ENCODE measurements around the gene POLDIP2. TPM values are rescaled to one million over a fixed set of nuclear protein-coding genes. Genes with fewer than 3 reads are reported as not detected.

The POLDIP2 gene
- total and polyA plus RNA-seq, 9 of the 15 experiments (the other 6 are each of a cell fraction or from before 2014, with no cell fraction given) = 22.0 to 137 (median 104) TPM

DNA sequence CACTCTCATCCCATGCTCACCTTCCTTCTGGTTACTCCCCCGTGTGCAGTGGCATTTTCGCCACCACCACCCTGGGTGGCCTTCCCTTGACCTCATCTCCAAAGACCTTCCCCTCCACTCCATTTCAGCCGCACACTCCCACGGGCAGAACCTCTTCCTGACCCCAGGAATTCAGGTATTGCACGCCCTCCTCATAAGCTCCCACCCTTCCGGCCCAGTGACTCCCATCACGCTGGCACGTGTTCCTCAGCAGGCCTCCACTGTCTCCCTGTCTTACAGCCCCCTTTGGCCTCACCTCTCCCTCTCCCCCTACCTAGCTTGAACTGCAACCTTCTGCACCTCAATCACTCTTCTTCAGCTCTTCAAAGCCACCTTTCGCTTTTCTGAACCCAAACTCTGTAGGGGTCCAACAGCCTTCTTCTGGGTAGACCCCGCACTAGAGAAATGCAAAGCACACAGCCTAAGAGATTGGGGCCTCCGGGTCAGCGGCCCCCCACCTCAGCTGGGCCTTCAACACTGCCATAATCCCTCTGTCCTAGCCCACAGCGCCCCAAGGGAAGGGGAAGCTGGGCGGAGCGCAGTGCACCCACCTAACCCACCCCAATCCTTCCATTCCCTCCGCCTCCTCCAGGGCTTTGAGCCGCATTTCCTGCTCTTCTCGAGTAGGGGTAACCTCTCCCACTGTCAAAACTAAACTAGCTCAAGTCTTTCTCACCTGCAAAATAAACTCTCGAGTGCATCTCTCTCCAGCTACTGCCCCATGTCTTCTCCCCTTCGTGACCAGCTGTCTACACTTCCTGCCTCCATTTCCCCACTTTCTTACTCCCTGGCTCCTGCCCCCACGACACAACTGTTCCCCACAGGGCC, 40.0 kb downstream of the POLDIP2 start (continued):
- TF ChIP-seq, protein P1, sequence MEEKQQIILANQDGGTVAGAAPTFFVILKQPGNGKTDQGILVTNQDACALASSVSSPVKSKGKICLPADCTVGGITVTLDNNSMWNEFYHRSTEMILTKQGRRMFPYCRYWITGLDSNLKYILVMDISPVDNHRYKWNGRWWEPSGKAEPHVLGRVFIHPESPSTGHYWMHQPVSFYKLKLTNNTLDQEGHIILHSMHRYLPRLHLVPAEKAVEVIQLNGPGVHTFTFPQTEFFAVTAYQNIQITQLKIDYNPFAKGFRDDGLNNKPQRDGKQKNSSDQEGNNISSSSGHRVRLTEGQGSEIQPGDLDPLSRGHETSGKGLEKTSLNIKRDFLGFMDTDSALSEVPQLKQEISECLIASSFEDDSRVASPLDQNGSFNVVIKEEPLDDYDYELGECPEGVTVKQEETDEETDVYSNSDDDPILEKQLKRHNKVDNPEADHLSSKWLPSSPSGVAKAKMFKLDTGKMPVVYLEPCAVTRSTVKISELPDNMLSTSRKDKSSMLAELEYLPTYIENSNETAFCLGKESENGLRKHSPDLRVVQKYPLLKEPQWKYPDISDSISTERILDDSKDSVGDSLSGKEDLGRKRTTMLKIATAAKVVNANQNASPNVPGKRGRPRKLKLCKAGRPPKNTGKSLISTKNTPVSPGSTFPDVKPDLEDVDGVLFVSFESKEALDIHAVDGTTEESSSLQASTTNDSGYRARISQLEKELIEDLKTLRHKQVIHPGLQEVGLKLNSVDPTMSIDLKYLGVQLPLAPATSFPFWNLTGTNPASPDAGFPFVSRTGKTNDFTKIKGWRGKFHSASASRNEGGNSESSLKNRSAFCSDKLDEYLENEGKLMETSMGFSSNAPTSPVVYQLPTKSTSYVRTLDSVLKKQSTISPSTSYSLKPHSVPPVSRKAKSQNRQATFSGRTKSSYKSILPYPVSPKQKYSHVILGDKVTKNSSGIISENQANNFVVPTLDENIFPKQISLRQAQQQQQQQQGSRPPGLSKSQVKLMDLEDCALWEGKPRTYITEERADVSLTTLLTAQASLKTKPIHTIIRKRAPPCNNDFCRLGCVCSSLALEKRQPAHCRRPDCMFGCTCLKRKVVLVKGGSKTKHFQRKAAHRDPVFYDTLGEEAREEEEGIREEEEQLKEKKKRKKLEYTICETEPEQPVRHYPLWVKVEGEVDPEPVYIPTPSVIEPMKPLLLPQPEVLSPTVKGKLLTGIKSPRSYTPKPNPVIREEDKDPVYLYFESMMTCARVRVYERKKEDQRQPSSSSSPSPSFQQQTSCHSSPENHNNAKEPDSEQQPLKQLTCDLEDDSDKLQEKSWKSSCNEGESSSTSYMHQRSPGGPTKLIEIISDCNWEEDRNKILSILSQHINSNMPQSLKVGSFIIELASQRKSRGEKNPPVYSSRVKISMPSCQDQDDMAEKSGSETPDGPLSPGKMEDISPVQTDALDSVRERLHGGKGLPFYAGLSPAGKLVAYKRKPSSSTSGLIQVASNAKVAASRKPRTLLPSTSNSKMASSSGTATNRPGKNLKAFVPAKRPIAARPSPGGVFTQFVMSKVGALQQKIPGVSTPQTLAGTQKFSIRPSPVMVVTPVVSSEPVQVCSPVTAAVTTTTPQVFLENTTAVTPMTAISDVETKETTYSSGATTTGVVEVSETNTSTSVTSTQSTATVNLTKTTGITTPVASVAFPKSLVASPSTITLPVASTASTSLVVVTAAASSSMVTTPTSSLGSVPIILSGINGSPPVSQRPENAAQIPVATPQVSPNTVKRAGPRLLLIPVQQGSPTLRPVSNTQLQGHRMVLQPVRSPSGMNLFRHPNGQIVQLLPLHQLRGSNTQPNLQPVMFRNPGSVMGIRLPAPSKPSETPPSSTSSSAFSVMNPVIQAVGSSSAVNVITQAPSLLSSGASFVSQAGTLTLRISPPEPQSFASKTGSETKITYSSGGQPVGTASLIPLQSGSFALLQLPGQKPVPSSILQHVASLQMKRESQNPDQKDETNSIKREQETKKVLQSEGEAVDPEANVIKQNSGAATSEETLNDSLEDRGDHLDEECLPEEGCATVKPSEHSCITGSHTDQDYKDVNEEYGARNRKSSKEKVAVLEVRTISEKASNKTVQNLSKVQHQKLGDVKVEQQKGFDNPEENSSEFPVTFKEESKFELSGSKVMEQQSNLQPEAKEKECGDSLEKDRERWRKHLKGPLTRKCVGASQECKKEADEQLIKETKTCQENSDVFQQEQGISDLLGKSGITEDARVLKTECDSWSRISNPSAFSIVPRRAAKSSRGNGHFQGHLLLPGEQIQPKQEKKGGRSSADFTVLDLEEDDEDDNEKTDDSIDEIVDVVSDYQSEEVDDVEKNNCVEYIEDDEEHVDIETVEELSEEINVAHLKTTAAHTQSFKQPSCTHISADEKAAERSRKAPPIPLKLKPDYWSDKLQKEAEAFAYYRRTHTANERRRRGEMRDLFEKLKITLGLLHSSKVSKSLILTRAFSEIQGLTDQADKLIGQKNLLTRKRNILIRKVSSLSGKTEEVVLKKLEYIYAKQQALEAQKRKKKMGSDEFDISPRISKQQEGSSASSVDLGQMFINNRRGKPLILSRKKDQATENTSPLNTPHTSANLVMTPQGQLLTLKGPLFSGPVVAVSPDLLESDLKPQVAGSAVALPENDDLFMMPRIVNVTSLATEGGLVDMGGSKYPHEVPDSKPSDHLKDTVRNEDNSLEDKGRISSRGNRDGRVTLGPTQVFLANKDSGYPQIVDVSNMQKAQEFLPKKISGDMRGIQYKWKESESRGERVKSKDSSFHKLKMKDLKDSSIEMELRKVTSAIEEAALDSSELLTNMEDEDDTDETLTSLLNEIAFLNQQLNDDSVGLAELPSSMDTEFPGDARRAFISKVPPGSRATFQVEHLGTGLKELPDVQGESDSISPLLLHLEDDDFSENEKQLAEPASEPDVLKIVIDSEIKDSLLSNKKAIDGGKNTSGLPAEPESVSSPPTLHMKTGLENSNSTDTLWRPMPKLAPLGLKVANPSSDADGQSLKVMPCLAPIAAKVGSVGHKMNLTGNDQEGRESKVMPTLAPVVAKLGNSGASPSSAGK (IDR thresholded peaks at IDR 0.05) = peak; percentile 94
- TF ChIP-seq ZNF143 (CRISPR knock-in tag; IDR thresholded peaks at IDR 0.05) = no peak; the same call in 1 of the 2 replicates
- no peak for TF ChIP-seq GATAD2B (IDR thresholded peaks at IDR 0.05; ENCODE audit: borderline replicate concordance)
- TF ChIP-seq CHD4 (IDR thresholded peaks at IDR 0.05; ENCODE audit: insufficient read depth, insufficient replicate concordance, low read depth, low read length, poor library complexity, severe bottlenecking) = no peak
- TF ChIP-seq, protein P2, sequence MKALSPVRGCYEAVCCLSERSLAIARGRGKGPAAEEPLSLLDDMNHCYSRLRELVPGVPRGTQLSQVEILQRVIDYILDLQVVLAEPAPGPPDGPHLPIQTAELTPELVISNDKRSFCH (CRISPR knock-in tag; IDR thresholded peaks at IDR 0.05) = no peak
- TF ChIP-seq, protein P2 (tag; IDR thresholded peaks at IDR 0.05) = no peak
- TF ChIP-seq ZSCAN32 (CRISPR knock-in tag; IDR thresholded peaks at IDR 0.05) = no peak
- no peak for TF ChIP-seq ZNF79 (CRISPR knock-in tag; IDR thresholded peaks at IDR 0.05; ENCODE audit: low read depth)
- no peak for TF ChIP-seq ZNF695 (CRISPR knock-in tag; IDR thresholded peaks at IDR 0.05)
- no peak for TF ChIP-seq ZBTB1 (CRISPR knock-in tag; IDR thresholded peaks at IDR 0.05; ENCODE audit: borderline replicate concordance, low read depth)
- TF ChIP-seq ILF3 (IDR thresholded peaks at IDR 0.05; ENCODE audit: borderline replicate concordance) = no peak
- TF ChIP-seq NR2F6 (CRISPR knock-in tag; IDR thresholded peaks at IDR 0.05) = no peak
- TF ChIP-seq, protein P3, sequence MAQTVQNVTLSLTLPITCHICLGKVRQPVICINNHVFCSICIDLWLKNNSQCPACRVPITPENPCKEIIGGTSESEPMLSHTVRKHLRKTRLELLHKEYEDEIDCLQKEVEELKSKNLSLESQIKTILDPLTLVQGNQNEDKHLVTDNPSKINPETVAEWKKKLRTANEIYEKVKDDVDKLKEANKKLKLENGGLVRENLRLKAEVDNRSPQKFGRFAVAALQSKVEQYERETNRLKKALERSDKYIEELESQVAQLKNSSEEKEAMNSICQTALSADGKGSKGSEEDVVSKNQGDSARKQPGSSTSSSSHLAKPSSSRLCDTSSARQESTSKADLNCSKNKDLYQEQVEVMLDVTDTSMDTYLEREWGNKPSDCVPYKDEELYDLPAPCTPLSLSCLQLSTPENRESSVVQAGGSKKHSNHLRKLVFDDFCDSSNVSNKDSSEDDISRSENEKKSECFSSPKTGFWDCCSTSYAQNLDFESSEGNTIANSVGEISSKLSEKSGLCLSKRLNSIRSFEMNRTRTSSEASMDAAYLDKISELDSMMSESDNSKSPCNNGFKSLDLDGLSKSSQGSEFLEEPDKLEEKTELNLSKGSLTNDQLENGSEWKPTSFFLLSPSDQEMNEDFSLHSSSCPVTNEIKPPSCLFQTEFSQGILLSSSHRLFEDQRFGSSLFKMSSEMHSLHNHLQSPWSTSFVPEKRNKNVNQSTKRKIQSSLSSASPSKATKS (CRISPR knock-in tag; IDR thresholded peaks at IDR 0.05) = no peak

All from K562 (cell line).